GM23338 (cell line): ENCODE measurements around the gene GRIN2A. TPM values are rescaled to one million over a fixed set of nuclear protein-coding genes. Genes with fewer than 3 reads are reported as not detected.

Source experiments
- ATAC-seq: fragments of 200-7000 bp; cut with Tn5 transposase; 3 replicates; pipeline ENCODE4 v1.9.1; 2020
- DNase-seq: peaks from one replicate; pipeline ENCODE4 v3.0.0-alpha.2; 2015; ENCODE audit warnings: low spot score
- H2AFZ ChIP-seq: fragments of 200-600 bp; sonication (generic); 2 replicates; pipeline ENCODE4 v1.8.0; 2016; ENCODE audit warnings: antibody characterized with exemption, mild to moderate bottlenecking, moderate library complexity
- H3F3A ChIP-seq: fragments of 200-600 bp; sonication (generic); replicated peaks from 2 replicates; pipeline ENCODE4 v1.8.0; 2017; ENCODE audit warnings: antibody characterized with exemption, mixed run types, low read depth
- H3K27ac ChIP-seq: fragments of 200-600 bp; sonication (generic); 2 replicates; pipeline ENCODE4 v1.6.1; 2016; ENCODE audit warnings: low read depth
- H3K27me3 ChIP-seq: fragments of 200-600 bp; sonication (generic); 2 replicates; pipeline ENCODE4 v1.8.0; 2016; ENCODE audit warnings: mild to moderate bottlenecking, mixed run types, moderate library complexity; ENCODE audit not compliant: insufficient read depth
- H3K36me3 ChIP-seq: fragments of 200-600 bp; sonication (generic); 2 replicates; pipeline ENCODE4 v1.8.0; 2016; ENCODE audit warnings: mild to moderate bottlenecking; ENCODE audit not compliant: insufficient read depth
- H3K4me1 ChIP-seq: fragments of 200-600 bp; sonication (generic); 2 replicates; pipeline ENCODE4 v1.8.0; 2016; ENCODE audit warnings: mild to moderate bottlenecking, moderate library complexity; ENCODE audit not compliant: insufficient read depth
- H3K4me2 ChIP-seq: fragments of 200-600 bp; sonication (generic); 2 replicates; pipeline ENCODE4 v1.7.1; 2017; ENCODE audit warnings: mixed run types
- H3K4me3 ChIP-seq: fragments of 200-600 bp; sonication (generic); 2 replicates; pipeline ENCODE4 v1.6.1; 2016; ENCODE audit warnings: mixed run types
- H3K79me2 ChIP-seq: fragments of 200-600 bp; sonication (generic); replicated peaks from 2 replicates; pipeline ENCODE4 v1.8.0; 2017; ENCODE audit warnings: mild to moderate bottlenecking; ENCODE audit not compliant: insufficient read depth
- H3K9me2 ChIP-seq: fragments of 200-600 bp; sonication (generic); 2 replicates; pipeline ENCODE4 v1.8.0; 2017; ENCODE audit not compliant: insufficient read depth
- H4K20me1 ChIP-seq: fragments of 200-600 bp; sonication (generic); replicated peaks from 2 replicates; pipeline ENCODE4 v1.8.0; 2017; ENCODE audit warnings: mild to moderate bottlenecking; ENCODE audit not compliant: insufficient read depth
- H3K27ac Mint-ChIP-seq: 2 replicates; pipeline ENCODE4 v1.8.0; 2020; ENCODE audit warnings: inconsistent platforms, mild to moderate bottlenecking, moderate library complexity, mixed read lengths
- H3K27me3 Mint-ChIP-seq: 3 replicates; pipeline ENCODE4 v1.8.0; 2022; ENCODE audit warnings: low read depth, mild to moderate bottlenecking, moderate library complexity, mixed read lengths, inconsistent platforms; ENCODE audit not compliant: insufficient read depth, poor library complexity
- H3K36me3 Mint-ChIP-seq: 3 replicates; pipeline ENCODE4 v1.8.0; 2021; ENCODE audit warnings: low read depth, mild to moderate bottlenecking, inconsistent platforms, moderate library complexity, mixed read lengths
- H3K4me1 Mint-ChIP-seq: 3 replicates; pipeline ENCODE4 v1.8.0; 2020; ENCODE audit warnings: mild to moderate bottlenecking, inconsistent platforms, mixed read lengths
- H3K4me3 Mint-ChIP-seq: 3 replicates; pipeline ENCODE4 v1.8.0; 2021; ENCODE audit warnings: moderate library complexity, mild to moderate bottlenecking, inconsistent platforms, mixed read lengths
- H3K9me3 Mint-ChIP-seq: 3 replicates; pipeline ENCODE4 v1.8.0; 2020; ENCODE audit warnings: moderate library complexity, mild to moderate bottlenecking, inconsistent platforms, mixed read lengths
- CREB1 ChIP-seq: fragments of 250-450 bp; sonication (Bioruptor Pico); IDR thresholded peaks from 2 replicates; pipeline ENCODE4 v1.5.0; 2020; ENCODE audit warnings: low read depth, mild to moderate bottlenecking, moderate library complexity
- EZH2 ChIP-seq: fragments of 200-600 bp; sonication (generic); IDR thresholded peaks from one replicate; pipeline ENCODE4 v1.8.0; 2017; ENCODE audit warnings: antibody characterized with exemption, mild to moderate bottlenecking, low read depth; ENCODE audit not compliant: unreplicated experiment
- EZH2phosphoT487 ChIP-seq: fragments of 200-600 bp; sonication (generic); IDR thresholded peaks from one replicate; pipeline ENCODE4 v1.8.1; 2018; ENCODE audit warnings: antibody characterized with exemption; ENCODE audit not compliant: unreplicated experiment
- JUNB ChIP-seq: IDR thresholded peaks from one replicate; pipeline ENCODE4 v1.6.1; 2016; ENCODE audit warnings: antibody characterized with exemption; ENCODE audit not compliant: unreplicated experiment
- NANOG ChIP-seq: IDR thresholded peaks from 2 replicates; pipeline ENCODE4 v1.6.1; 2016; ENCODE audit warnings: antibody characterized with exemption, borderline replicate concordance
- POLR2AphosphoS5 ChIP-seq: IDR thresholded peaks from 2 replicates; pipeline ENCODE4 v1.6.1; 2016; ENCODE audit warnings: antibody characterized with exemption, low read depth
- STAT1 ChIP-seq: IDR thresholded peaks from one replicate; pipeline ENCODE4 v1.6.1; 2016; ENCODE audit warnings: antibody characterized with exemption; ENCODE audit not compliant: unreplicated experiment
- ZNF114 ChIP-seq: fragments of 250-450 bp; sonication (Bioruptor Pico); IDR thresholded peaks from 2 replicates; pipeline ENCODE4 v1.5.0; 2020; ENCODE audit warnings: mild to moderate bottlenecking, moderate library complexity
- ZNF331 ChIP-seq: fragments of 250-450 bp; sonication (Bioruptor Pico); IDR thresholded peaks from 2 replicates; pipeline ENCODE4 v1.5.0; 2020; ENCODE audit warnings: low read depth, mild to moderate bottlenecking, moderate library complexity
- polyA plus RNA-seq: library from polyadenylated mRNA; unstranded; fragments of >200 nt; fragmentation: Nextera tagmentation; extraction: Ambion mirVana; gene quantifications from 2 replicates; pipeline ENCODE4 v1.2.1, GENCODE V29; 2016
- total RNA-seq: library from RNA; depleted of rRNA; stranded (reverse); fragments of >200 nt; shearing (Covaris generic); gene quantifications from 2 replicates; pipeline ENCODE4 v1.2.3, GENCODE V29; 2014
- TF ChIP-seq, protein P1 (sequence below): IDR thresholded peaks from one replicate; pipeline ENCODE4 v1.6.1; 2018; ENCODE audit warnings: antibody characterized with exemption; ENCODE audit not compliant: unreplicated experiment
- TF ChIP-seq, protein P2 (sequence below): IDR thresholded peaks from 2 replicates; pipeline ENCODE4 v1.6.1; 2016; ENCODE audit warnings: antibody characterized with exemption
- TF ChIP-seq, protein P3 (sequence below), 2 experiments: fragments of 200-600 bp in 1 of 2; sonication (generic) in 1 of 2; conservative IDR thresholded peaks; 2 replicates each; pipeline versions ENCODE4 v1.5.1 to v1.6.1; 2016 to 2017; ENCODE audit warnings: antibody characterized with exemption in 2 of 2, low read depth in 2 of 2, mild to moderate bottlenecking in 2 of 2, moderate library complexity in 1 of 2
- TF ChIP-seq, protein P4 (sequence below): fragments of 250-450 bp; sonication (Bioruptor Pico); IDR thresholded peaks from 2 replicates; pipeline ENCODE4 v1.5.0; 2020; ENCODE audit warnings: mild to moderate bottlenecking, moderate library complexity

Gene GRIN2A
- total and polyA plus RNA-seq, 2 experiments from 2014 or later, result 0.89 to 5.1 TPM

DNA sequence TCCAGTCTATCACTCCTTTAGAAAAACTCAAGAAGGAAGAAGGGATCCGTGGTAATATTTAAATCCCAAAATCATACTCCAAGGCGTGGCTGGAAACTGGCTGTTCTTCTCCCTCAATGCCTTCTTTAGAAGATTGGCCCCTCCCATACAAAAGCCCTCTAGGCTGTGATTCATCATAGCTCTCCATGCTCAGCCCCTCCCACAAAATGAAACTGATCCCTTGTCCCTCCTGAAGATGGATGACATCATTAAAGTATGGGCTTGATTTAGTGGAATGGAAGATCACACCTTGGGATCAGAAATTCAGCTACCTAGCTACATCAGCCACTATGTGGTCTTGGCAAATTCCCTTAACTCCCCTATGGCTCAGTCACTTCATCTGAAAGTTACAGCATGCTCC is 4.1 kb downstream of the GRIN2A start:
- Histone ChIP-seq H3K27ac (no peak overlapping the region), H3K27me3 (peaks cover 46% of the 10 kb centered on the region), H2AFZ (no peak overlapping the region), H3K4me1 (peaks cover 5% of the 10 kb centered on the region; the same call in 1 of the 2 replicates), H3K79me2 (no peaks in the 10 kb centered on the region), H3K36me3 (no peaks in the 10 kb centered on the region), H4K20me1 (no peaks in the 10 kb centered on the region), H3K4me3 (no peak overlapping the region), H3F3A (no peaks in the 10 kb centered on the region), H3K9me2 (0 out of 2 replicates have a peak, but pooled peaks cover 10% of the 10 kb centered on the region), H3K4me2 (no peak overlapping the region)
- peaks cover 8% of the 10 kb centered on the region for H3K36me3 Mint-ChIP-seq
- no peaks in the 10 kb centered on the region; the same call in 2 of the 3 replicates for H3K9me3 Mint-ChIP-seq
- no peak for TF ChIP-seq CREB1 (CRISPR knock-in tag)
- no peak for TF ChIP-seq ZNF331
- no peak for TF ChIP-seq EZH2
- TF ChIP-seq ZNF114 (CRISPR knock-in tag), result no peak
- TF ChIP-seq, protein P1, sequence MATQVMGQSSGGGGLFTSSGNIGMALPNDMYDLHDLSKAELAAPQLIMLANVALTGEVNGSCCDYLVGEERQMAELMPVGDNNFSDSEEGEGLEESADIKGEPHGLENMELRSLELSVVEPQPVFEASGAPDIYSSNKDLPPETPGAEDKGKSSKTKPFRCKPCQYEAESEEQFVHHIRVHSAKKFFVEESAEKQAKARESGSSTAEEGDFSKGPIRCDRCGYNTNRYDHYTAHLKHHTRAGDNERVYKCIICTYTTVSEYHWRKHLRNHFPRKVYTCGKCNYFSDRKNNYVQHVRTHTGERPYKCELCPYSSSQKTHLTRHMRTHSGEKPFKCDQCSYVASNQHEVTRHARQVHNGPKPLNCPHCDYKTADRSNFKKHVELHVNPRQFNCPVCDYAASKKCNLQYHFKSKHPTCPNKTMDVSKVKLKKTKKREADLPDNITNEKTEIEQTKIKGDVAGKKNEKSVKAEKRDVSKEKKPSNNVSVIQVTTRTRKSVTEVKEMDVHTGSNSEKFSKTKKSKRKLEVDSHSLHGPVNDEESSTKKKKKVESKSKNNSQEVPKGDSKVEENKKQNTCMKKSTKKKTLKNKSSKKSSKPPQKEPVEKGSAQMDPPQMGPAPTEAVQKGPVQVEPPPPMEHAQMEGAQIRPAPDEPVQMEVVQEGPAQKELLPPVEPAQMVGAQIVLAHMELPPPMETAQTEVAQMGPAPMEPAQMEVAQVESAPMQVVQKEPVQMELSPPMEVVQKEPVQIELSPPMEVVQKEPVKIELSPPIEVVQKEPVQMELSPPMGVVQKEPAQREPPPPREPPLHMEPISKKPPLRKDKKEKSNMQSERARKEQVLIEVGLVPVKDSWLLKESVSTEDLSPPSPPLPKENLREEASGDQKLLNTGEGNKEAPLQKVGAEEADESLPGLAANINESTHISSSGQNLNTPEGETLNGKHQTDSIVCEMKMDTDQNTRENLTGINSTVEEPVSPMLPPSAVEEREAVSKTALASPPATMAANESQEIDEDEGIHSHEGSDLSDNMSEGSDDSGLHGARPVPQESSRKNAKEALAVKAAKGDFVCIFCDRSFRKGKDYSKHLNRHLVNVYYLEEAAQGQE, result no peak
- TF ChIP-seq, protein P2, sequence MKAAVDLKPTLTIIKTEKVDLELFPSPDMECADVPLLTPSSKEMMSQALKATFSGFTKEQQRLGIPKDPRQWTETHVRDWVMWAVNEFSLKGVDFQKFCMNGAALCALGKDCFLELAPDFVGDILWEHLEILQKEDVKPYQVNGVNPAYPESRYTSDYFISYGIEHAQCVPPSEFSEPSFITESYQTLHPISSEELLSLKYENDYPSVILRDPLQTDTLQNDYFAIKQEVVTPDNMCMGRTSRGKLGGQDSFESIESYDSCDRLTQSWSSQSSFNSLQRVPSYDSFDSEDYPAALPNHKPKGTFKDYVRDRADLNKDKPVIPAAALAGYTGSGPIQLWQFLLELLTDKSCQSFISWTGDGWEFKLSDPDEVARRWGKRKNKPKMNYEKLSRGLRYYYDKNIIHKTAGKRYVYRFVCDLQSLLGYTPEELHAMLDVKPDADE, result no peak
- no peak for TF ChIP-seq POLR2AphosphoS5
- no peak for TF ChIP-seq JUNB
- no peak for TF ChIP-seq STAT1
- TF ChIP-seq, protein P3, sequence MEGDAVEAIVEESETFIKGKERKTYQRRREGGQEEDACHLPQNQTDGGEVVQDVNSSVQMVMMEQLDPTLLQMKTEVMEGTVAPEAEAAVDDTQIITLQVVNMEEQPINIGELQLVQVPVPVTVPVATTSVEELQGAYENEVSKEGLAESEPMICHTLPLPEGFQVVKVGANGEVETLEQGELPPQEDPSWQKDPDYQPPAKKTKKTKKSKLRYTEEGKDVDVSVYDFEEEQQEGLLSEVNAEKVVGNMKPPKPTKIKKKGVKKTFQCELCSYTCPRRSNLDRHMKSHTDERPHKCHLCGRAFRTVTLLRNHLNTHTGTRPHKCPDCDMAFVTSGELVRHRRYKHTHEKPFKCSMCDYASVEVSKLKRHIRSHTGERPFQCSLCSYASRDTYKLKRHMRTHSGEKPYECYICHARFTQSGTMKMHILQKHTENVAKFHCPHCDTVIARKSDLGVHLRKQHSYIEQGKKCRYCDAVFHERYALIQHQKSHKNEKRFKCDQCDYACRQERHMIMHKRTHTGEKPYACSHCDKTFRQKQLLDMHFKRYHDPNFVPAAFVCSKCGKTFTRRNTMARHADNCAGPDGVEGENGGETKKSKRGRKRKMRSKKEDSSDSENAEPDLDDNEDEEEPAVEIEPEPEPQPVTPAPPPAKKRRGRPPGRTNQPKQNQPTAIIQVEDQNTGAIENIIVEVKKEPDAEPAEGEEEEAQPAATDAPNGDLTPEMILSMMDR (conservative IDR thresholded peaks at IDR 0.05; ENCODE audit: low read depth in 2 of 2), result no peak
- TF ChIP-seq EZH2phosphoT487, result no peak
- TF ChIP-seq, protein P4, sequence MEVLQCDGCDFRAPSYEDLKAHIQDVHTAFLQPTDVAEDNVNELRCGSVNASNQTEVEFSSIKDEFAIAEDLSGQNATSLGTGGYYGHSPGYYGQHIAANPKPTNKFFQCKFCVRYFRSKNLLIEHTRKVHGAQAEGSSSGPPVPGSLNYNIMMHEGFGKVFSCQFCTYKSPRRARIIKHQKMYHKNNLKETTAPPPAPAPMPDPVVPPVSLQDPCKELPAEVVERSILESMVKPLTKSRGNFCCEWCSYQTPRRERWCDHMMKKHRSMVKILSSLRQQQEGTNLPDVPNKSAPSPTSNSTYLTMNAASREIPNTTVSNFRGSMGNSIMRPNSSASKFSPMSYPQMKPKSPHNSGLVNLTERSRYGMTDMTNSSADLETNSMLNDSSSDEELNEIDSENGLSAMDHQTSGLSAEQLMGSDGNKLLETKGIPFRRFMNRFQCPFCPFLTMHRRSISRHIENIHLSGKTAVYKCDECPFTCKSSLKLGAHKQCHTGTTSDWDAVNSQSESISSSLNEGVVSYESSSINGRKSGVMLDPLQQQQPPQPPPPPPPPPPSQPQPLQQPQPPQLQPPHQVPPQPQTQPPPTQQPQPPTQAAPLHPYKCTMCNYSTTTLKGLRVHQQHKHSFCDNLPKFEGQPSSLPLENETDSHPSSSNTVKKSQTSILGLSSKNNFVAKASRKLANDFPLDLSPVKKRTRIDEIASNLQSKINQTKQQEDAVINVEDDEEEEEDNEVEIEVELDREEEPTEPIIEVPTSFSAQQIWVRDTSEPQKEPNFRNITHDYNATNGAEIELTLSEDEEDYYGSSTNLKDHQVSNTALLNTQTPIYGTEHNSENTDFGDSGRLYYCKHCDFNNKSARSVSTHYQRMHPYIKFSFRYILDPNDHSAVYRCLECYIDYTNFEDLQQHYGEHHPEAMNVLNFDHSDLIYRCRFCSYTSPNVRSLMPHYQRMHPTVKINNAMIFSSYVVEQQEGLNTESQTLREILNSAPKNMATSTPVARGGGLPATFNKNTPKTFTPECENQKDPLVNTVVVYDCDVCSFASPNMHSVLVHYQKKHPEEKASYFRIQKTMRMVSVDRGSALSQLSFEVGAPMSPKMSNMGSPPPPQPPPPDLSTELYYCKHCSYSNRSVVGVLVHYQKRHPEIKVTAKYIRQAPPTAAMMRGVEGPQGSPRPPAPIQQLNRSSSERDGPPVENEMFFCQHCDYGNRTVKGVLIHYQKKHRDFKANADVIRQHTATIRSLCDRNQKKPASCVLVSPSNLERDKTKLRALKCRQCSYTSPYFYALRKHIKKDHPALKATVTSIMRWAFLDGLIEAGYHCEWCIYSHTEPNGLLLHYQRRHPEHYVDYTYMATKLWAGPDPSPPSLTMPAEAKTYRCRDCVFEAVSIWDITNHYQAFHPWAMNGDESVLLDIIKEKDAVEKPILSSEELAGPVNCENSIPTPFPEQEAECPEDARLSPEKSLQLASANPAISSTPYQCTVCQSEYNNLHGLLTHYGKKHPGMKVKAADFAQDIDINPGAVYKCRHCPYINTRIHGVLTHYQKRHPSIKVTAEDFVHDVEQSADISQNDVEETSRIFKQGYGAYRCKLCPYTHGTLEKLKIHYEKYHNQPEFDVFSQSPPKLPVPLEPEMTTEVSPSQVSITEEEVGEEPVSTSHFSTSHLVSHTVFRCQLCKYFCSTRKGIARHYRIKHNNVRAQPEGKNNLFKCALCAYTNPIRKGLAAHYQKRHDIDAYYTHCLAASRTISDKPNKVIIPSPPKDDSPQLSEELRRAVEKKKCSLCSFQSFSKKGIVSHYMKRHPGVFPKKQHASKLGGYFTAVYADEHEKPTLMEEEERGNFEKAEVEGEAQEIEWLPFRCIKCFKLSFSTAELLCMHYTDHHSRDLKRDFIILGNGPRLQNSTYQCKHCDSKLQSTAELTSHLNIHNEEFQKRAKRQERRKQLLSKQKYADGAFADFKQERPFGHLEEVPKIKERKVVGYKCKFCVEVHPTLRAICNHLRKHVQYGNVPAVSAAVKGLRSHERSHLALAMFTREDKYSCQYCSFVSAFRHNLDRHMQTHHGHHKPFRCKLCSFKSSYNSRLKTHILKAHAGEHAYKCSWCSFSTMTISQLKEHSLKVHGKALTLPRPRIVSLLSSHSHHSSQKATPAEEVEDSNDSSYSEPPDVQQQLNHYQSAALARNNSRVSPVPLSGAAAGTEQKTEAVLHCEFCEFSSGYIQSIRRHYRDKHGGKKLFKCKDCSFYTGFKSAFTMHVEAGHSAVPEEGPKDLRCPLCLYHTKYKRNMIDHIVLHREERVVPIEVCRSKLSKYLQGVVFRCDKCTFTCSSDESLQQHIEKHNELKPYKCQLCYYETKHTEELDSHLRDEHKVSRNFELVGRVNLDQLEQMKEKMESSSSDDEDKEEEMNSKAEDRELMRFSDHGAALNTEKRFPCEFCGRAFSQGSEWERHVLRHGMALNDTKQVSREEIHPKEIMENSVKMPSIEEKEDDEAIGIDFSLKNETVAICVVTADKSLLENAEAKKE (CRISPR knock-in tag), result no peak
- TF ChIP-seq NANOG, result no peak
- ATAC-seq (no peak), DNase-seq (no peak)
- H3K27me3 Mint-ChIP-seq, result peaks cover 25% of the 10 kb centered on the region
- no peak overlapping the region for H3K4me3 Mint-ChIP-seq
- no peak overlapping the region for H3K27ac Mint-ChIP-seq
- H3K4me1 Mint-ChIP-seq, result peaks cover 7% of the 10 kb centered on the region
